HG03378 (cell line): Measurements from ENCODE around the gene KAT7.
"Not testable (repeated sequence)": the region's sequence is repeated elsewhere in the genome, so short reads cannot be mapped to it uniquely, and the experiment has no call there.

Experiments
- ATAC-seq: cut with Tn5 transposase; IDR thresholded peaks from one replicate; pipeline ENCODE4 v1.9.1; 2021; ENCODE audit warnings: mild to moderate bottlenecking, moderate library complexity; ENCODE audit not compliant: unreplicated experiment

KAT7 gene

DNA sequence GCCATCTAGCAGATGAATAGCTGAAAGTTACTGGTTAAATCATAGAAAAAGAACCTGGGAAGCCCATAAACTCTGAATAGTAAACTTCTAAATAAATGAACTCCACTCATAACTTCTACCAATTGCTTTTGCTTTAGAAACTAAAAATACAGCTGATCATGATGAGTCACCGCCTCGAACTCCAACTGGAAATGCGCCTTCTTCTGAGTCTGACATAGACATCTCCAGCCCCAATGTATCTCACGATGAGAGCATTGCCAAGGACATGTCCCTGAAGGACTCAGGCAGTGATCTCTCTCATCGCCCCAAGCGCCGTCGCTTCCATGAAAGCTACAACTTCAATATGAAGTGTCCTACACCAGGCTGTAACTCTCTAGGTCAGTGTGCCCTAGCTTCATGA lies 9.7 kb downstream of the KAT7 start:
- no peak for ATAC-seq

DNA sequence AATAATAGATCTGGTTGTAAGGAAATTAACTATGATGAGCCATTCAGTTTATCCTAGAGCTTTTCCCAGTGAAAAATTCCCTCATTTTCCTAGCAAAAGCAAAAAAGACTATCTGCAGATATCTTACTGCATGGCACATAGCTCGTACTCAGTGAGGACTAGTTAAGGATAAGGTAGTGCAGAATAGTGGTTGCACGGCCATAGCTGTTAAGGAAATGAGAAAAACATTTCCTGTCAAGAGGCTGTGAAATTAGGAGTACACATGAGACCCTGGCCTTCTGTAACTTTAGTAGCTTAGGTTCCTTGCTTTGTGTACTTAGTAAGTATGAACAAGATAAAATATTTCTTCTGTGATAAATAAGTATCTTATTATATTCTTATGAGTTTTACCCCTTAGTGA lies 10.3 kb downstream of the KAT7 start:
- ATAC-seq = no peak

DNA sequence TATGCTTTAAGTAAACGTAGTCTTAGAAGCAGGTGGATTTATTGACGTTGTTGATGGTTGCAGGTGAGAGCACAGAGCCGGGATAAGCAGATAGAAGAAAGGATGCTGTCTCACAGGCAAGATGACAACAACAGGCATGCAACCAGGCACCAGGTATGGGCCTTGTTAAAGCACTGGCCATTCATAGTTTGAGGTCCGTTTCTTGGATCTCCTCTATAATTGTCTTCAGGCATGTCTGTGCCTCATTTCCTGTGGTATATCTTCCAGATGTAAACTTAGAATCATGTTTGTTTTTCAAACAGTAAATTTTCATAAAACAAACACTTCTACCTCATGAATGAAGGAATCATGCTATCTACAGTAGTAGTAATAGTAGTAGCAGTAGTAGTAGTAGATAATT lies 20.6 kb downstream of the KAT7 start:
- ATAC-seq = no peak

DNA sequence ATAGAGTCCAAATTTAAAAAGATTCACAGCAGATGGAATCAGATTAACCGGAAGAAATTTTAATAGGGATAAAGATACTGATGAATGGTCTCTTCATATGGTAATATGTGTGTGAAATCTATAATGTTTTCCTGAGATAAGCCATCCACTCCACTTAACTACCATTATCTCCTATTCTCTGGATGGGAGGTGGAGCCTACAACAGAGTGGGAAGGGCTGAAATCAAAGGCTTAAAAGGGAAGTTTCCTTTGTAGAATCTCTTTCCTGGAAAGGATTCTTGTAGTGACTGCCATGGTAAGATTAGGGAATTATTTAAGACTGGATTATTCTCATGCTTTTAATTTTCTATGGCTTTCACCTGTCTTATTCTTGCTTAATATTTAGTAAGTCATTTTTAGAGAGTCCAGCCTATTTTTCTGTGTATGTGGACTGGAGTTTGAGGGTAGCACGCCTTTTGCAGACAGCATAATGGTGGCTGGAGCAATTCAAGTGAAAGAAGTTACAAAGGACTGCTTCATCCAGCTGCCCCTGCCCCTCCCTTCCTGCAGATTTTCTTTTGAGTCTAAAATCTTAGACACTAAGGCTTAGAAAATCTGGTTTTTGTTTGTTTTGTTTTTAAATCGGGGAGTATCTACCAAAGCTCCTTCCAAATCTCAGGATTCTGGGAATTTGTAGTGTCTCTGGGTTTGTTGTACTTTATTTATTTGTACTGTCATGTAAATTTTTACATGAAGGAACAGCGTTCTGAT lies 26.5 kb downstream of the KAT7 start:
- ATAC-seq = no peak

DNA sequence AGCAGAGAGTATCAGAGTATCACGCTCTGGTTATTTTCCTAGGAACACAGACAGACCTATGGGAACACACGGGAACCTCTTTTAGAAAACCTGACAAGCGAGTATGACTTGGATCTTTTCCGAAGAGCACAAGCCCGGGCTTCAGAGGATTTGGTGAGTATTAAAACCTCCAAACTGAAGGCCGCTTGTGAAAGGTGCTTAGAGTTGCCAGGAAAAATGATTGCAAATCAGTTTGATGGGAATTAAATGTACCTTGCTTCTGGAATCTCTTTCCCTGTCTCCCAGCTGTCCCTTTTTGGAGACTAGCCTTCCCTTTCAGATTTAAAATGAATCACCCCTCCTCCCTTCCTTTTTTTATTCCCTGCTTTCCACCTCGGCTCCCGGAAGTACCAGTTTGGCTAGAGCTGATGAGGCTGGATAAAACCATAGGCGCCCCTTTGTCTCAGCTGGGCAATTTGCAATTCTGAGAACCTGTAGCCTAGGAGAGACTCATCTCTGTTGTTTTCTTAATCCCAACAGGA lies 27.3 kb downstream of the KAT7 start:
- ATAC-seq = no peak

DNA sequence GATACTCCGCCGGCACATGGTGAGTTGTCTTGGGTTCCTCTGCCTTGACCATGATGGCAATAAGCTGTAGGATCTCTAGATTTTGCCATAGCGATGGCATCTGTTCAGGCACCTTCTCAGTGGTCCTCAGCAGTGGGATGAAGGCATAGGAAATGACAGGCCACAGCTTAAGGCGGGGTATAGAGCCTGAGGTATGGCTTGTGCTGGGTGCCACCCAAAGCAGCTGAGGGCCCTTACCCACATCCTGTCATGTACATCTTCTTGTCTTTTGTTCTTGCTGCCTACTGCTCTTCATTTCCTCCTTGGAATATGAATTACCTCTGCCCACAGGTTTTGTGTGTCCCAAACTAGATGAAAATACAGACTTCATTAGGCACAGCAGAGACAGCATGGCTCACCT lies 29.5 kb downstream of the KAT7 start:
- ATAC-seq = no peak

DNA sequence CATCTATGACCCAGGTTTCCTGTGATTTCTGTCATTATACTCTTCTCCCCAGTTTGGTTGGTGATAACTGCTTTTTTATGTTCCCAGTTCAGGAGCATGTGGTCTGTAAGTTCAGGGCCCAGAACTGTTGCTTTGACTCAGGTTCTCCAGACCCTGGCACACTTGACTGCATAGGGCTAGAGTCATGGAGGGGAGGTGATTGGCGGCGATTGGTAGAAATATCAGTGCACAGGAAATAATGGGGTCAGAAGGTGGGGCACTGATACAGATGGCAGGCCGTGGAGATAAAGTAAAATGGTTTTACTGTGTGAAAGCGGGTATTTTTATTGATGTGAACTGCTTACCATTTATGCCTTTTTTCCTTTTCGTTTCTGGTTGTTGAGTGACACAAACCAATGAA lies 30.7 kb downstream of the KAT7 start:
- ATAC-seq = no peak

DNA sequence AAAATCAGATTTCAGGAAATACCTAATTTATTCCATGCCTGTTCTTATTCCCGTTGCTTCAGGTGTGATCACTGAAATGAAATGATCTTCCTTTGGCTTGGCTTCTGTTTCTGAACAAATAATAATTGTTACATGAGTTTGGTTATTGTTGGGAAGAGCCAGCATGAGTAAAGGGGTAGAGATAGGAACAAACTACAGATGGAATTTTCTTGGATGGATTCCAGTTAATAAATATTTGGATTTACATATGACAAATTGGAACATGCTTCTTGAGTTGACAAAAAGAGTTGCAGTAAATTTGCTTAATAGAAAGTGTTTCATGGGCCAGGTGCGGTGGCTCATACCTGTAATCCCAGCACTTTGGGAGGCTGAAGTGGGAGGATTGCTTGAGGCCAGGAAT lies 31.2 kb downstream of the KAT7 start:
- no peak for ATAC-seq

DNA sequence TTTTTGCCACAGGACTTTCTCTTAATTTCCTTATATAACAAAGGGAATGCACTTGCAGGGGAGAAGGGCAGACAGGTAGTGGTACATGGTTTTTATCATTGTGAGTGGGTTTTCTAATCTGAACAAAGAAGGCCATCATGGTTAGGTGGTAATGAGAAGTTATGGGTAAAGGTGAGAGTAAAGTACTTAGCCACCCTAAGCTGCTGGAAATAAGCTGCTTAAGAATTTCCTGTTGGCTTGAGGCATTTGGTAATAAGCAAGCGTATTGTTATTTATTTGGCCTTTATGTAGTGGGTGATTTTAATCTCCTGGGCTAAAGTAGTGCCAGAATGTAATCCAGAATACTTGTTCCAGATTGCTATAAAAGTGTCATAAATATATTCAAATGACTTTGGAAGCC lies 32.3 kb downstream of the KAT7 start:
- ATAC-seq = no peak

DNA sequence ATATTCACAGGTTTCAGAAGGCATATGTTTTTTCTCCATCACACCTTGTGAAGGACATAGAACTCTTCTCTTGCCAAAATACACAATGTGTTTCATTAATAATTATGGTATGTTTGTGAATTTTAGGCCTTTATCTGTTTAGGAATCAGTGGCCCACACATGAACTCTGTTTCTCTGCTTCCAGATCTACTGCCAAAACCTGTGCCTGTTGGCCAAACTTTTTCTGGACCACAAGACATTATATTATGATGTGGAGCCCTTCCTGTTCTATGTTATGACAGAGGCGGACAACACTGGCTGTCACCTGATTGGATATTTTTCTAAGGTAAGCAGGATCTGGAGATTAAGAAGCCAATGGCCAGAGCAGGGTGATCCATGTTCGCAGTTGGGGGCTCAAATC lies 33.0 kb downstream of the KAT7 start:
- no peak for ATAC-seq

DNA sequence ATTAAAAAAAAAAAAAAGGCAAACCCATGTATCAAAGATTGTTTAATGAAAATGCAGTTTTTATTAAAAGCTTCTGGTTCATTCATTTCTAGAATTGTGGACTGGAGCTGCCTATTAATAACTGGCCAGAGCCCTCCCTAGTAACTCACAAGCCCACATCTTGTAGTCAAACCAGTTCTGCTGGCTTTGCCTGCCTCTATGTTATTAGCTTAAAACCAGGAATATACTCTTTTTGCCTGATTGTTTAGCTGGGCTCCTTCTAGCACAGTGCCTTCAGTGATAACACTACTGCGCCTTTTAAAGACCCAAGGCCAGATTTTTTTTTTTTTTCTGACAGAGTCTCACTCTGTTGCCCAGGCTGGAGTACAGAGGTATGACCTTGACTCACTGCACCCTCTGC lies 33.4 kb downstream of the KAT7 start:
- ATAC-seq = no peak

DNA sequence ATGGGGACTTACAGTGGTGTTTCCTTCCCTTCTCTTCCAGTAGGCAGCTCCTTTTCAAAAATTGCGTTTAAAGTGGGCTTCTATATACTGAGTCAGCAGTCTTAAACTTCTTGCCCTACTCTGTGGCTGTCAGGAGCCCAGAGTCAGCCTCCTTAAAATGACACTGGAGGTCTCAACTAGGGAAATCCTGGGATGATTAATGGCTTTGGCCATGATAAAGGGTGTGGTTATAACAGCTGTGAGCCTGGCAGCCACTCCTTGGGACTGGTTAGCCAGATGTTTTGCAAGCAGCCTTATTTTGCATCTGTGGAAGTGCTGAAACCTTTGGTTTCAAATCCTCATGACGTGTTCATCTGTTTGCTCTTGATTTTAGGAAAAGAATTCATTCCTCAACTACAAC lies 34.3 kb downstream of the KAT7 start:
- ATAC-seq = no peak

DNA sequence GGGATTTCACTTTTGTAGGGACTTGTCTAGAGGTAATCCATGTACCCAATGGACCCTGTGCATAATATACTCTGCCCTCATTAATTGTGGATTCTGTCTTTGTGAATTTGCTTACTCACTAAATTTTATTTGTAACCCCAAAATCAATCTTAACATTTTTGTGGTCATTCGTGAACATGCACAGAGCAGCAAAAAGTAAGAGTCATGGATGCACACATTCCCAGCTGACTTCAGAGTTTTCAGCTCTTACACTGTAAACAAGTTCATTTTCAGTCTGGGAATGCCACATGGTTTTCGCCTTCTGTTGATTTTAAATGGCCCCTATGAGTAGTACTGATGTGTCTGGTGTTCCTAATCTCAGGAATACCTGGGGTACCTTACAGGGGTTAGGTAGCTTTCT lies 35.1 kb downstream of the KAT7 start:
- ATAC-seq = no peak

DNA sequence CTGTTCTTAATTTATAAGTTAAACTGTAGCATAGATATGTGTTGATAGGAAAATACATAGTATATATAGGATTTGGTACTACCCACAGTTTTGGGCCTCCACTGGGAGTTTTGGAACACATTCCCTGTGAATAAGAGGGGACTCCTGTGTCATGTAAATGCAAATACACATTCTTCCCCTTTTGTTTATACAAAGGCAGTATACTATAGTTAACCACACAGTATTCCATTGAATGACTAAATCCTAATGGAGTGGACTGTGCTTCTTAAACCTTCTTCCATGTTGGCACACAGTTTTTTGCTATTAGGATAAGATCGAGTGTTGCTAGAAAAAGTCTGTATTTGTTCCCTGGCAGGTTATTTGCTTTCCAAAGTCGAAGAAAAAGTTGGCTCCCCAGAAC lies 37.2 kb downstream of the KAT7 start:
- ATAC-seq = no peak

DNA sequence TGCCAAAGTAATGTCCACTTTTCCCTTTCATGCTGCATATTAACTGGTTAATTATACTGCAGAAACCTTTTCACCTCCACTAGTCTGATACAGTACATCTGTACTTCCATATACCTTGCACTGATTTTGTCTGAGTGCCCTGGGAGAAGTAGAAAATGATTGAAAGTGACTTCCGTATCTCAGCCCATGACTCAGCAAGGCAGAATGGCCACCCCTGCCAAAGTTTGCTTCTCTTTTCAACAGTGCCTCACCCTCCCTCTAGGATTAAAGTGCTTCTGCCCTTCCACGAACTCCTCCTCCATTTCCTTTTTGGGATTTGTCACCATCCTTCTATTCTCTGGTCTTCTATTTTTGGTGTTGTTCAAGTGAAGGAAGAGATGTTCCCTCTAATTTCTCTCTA lies 39.8 kb downstream of the KAT7 start:
- ATAC-seq = not testable (repeated sequence)

DNA sequence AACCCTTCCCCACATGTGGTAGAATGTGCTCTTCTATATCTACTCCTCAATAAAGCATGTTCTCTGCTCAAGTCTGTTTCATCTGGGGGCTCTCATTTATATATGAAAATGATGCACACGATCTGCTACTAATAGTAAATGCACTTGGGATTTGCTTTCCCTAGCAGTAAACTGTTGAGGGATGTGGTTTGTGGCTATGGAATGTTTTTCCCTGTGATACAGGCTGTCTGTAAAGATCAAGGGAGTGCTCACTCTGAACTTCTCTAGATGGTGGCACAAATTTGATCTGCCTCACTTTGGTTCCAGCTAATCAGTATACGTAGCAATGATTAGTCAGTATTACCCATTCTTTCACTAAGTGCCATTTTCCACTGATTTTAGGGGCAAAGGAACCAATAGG lies 40.5 kb downstream of the KAT7 start:
- ATAC-seq = no peak

DNA sequence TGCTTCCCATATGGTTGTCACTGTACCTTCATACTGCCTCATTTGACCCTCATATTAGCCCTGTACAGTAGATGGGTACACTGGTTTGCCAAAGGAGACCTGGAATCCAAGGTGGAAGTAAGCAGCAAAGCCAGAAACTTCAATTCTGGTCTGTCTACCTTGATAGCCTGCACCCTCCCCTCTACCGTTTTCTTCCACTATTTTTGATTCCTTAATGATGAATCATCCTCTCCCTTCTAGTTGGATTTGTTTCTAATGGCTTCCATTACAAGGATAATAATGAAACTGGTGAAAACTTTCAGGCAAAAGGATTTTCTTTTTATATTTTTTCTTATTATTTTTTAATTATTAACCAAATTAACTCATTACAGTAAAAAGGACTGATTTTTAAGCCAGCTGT lies 42.1 kb downstream of the KAT7 start:
- no peak for ATAC-seq

DNA sequence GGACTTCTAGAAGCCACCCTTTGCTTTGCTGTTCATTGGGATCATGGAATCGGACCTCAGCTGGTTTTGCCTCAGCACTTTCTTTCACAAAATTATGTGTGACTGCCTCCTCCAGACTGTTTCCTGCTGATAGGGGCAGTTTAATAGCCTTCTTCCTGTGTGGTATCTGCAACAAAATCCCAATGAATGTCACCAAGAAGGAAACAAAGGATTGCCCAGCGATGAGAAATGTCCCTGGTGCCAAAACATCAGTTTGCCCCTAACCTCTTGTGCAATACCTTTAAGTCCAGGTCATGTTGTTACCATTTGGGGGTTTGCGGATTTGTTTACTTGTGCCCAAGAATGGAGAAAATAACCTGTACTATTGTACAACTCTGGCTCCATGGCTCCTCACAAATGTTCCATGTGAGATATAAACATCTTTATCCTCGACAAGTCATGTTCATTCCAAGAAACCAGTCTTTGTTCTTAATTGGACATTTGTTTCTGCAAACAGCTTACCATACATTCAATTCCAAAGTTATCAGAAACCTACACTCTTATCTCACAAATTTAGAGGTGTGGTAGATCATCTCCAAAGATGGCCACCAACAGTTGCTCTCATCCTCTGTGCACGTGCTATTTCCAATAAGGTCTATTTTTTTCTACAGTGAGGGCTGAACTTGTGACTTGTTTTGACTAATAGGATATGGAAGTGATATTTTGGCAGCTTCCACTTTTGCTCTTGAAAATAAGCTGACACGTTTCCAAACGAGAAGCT lies 44.5 kb downstream of the KAT7 start:
- no peak for ATAC-seq

DNA sequence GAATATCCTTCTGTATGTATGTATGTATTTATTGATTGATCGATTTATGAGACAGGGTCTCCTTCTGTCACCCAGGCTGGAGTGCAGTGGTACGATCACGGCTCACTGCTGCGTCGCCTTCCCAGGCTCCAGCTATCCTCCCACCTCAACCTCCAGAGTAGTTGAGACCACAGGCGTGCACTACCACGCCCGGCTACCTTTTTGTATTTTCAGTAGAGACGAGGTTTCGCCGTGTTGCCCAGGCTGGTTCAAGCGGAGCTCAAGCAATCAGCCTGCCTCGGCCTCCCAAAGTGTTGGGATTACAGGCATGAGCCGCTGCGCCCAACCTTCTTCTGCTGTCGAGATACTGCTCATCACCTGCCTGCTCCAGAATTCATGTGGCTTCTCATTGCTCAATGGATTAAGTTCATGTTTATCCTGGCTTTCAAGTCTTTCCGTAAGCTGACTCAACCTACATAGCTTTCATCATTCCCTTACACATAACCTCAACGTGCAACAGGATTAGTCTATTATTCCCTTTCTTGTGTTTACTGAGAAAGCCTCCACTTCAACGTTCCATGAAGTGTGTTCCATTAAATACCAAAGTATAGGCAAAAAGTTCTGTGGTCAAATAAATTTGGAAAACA lies 45.8 kb downstream of the KAT7 start:
- ATAC-seq = no peak

DNA sequence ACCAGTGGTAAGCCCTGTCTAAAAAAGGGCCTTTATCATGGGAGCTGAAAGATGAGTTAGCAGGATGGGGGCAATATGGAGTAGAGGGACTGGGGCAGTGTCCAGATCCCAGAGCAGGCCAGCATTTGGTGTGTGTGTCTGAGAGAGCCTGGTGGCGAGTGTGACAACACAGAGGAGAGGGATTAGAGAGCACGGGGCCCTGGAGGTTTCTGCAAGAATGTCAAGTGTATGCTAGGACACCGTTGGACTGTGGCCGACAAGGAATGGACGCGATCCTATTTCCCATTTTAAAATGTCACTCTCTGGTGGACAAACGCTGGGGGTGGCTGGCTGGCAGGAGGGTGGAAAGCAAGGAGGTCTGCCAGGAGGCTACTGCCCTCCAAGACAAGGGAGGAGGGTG lies 47.0 kb downstream of the KAT7 start:
- no peak for ATAC-seq

DNA sequence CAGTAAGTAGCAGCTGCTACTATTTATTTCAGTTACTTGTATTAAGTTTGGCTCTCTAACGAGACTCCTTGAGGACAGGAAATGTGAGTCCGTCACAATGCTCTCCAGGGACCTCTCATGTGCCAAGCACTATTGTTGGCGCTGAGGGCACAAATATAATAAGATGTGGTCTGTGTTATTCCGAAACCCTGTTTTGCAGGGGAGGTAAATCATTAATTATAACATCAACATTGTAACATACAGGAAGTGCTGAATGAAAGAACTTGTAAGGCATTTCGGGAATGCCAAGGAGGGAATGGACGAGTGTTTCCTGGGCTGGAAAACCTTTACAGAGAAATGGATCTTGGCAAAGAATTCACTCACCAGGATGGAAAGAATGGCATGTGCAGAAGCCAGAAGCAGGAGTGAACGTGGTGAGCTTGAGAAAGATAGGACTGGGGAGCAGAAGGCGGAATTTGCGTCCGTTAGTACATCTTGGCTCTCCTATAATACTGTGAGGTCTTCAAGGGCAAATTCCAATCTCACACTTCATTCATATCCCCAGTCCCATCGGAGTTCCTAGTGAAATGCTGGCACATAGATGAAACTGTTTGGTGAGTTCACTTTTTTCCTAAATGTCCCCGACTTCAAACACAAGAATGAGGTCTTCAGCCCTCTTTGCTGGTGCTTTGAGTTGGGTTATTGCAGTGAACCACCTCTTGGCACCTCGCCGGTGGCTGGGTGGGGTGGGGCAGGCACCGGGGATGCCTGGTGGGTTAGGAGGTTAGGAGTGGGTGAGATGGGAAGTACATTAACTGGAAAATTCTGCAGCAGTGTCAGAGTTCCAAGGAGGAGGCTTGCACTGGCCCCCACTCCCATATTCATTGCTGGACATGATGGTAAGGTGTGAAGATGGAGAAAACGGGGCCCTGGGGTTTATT lies 47.9 kb downstream of the KAT7 start:
- ATAC-seq = no peak
